Measurements from ENCODE around the gene NUMA1.

NUMA1 gene, protein sequence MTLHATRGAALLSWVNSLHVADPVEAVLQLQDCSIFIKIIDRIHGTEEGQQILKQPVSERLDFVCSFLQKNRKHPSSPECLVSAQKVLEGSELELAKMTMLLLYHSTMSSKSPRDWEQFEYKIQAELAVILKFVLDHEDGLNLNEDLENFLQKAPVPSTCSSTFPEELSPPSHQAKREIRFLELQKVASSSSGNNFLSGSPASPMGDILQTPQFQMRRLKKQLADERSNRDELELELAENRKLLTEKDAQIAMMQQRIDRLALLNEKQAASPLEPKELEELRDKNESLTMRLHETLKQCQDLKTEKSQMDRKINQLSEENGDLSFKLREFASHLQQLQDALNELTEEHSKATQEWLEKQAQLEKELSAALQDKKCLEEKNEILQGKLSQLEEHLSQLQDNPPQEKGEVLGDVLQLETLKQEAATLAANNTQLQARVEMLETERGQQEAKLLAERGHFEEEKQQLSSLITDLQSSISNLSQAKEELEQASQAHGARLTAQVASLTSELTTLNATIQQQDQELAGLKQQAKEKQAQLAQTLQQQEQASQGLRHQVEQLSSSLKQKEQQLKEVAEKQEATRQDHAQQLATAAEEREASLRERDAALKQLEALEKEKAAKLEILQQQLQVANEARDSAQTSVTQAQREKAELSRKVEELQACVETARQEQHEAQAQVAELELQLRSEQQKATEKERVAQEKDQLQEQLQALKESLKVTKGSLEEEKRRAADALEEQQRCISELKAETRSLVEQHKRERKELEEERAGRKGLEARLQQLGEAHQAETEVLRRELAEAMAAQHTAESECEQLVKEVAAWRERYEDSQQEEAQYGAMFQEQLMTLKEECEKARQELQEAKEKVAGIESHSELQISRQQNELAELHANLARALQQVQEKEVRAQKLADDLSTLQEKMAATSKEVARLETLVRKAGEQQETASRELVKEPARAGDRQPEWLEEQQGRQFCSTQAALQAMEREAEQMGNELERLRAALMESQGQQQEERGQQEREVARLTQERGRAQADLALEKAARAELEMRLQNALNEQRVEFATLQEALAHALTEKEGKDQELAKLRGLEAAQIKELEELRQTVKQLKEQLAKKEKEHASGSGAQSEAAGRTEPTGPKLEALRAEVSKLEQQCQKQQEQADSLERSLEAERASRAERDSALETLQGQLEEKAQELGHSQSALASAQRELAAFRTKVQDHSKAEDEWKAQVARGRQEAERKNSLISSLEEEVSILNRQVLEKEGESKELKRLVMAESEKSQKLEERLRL (N-terminal part only)

DNA sequence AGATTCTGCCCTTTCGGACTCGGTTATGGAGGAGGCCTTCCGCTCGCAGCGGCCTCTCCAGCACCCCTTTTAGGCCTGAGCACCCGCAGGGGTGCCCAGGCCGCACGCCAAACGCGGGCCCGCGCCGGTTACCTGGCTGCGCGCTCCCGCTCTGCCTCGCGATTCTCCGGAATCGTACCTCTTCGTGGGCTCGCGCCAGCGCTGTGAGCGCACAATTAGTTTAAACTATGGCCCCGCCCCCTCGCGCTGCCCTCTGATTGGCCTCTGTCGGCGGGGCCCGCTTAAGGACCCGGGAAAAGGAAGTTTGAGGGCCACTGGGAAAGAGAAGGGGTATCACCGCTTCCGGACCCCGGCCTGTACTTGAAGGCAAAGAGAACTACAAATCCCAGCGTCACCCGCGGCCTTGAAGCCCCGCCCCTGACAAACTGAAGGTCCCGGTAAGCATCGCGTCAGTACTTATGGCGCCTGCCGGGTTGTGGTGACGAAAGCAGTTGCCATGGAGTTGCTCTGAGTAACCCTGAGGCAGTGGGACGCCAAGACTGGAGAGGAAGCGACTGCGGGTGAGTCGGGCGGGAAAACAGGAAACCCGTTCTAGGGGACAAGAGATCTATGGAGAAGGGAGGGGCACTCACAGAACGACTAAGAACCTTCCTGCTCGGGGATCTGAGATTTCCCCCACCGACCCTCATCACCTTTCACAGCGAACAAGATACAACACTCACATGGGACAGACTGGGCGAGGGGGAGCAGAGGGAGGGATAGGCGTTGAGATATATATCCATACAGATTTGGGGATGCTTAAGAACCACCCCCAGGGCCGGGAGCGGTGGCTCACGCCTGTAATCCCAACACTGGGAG lies at the start of gene NUMA1, which contains the start of gene LRRC51:
TSS of gene NUMA1 (minus strand) at position 217 of the 858 bp plus-strand sequence. CDS start 44,599 bp downstream, outside the sequence.
TSS of gene LRRC51 (plus strand) at position 525 of the 858 bp plus-strand sequence. CDS start 8,234 bp downstream, outside the sequence.
- peak; percentile 96 to 100 for DNase-seq

DNA sequence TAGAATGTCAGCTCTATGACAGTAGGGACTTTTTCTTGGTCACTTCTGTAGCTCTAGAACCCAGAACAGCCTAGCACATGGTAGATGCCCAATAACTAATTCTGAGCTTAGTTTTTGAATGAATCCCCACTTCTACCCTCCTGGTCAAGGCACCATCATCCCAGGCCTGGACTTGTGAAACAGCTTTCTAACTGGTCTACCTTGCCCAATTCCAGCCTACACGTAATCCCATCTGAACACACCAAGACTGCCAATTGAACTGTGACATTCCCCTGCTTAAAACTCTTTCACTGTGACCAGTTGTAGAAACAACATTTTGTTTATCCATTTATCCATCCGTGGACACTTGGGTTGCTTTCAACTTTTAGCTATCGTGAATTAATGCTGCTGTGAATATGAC lies 49.0 kb upstream of the NUMA1 start:
- DNase-seq = no peak

DNA sequence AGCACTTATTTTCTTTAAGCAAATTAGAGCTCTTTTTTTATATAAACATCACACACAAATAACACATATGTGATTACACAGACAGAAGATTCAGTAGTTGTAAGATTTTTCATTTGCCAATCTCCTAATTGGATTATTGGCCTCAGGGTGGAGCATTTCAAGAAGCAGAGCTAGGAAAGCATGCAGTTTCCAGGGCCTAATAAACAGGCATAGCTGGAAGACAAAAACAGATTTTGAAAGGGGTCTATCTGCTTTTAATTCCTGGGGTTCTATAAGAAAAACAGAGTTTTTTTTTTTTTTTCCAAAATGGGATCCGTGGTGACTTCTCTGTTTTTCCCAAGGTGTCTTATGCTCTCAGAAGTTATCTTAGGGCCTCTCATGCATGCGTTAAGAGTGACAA lies 47.6 kb upstream of the NUMA1 start:
- DNase-seq = no peak

DNA sequence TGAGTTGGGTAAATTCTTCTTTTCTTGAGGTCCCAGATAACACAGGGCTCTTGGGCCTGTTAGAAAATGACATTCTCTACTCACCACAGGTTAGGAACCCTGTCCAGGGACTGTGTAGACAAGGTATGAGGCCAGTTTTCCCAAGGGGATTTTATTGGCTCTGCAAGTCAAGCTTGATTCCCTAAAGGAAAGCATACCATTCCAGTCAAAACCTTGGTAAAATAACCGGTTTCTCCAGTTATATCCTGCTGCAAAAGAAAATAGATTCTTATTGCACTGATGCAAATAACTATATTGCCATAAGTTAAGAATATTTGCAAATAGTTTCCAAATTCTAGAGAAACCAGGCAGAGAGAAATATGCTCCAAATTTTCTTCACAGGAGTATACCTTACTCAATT lies 45.6 kb upstream of the NUMA1 start:
- no peak for DNase-seq

DNA sequence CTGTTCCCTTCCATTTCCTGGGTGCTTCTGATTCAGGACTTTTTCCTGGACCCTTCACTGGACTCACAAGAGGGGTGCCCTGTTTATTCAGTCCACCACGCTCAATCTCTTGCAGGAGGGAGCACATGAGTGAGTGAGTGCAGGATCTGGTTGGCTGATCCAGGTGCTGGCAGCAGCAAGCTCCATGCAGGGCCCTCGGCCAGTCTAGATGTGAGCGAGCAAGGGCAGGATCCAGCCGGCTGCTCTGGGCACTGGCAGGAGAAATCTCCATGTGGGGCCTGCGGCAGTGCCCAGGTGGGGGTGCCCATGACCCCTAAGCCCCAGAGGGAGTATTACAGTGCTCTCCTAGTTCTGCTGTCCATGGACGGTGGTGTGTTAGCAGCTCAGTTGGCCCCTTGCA lies 43.7 kb upstream of the NUMA1 start:
- no peak for DNase-seq

DNA sequence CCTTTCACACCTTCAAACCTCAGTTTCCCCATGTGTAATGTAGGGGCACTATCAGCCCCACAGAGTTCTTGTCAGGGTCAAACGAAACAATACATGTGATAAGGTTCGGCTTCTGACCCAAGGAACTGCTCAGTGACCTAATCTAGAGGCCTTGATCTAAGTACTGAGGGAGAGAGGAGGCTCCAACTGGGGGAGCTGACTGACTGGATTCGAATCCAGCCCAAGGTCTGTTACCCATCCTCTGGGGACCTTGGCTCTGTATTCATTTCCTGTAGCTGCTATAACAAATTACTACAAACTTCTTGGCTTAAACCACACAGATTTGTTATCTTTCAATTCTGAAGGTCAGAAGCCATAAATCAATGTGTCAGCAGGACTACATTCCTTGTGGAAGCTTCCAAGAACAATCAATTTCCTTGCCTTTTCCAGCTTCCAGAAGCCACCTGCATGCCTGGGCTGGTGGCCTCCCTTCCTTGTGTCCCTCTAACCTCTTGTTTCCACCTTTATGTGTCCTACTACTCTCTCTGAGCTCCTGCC lies 42.8 kb upstream of the NUMA1 start:
- no peak for DNase-seq

DNA sequence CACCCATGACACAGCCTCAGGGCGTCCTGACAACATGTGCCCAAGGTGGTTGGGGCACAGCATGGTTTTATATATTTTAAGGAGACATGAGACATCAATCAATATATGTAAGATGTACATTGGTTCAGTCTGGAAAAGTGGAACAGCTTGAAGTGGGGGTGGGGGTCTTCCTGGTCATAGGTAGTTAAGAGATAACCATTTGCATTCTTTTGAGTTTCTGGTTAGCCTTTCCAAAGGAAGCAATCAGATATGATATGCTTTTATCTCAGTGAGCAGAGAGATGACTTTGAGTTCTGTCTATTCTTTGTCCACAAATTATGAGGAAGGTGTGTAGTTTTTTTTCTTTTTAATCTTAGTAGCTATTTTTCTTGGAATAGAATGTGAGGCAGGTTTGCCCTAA lies 42.3 kb upstream of the NUMA1 start:
- no peak for DNase-seq

DNA sequence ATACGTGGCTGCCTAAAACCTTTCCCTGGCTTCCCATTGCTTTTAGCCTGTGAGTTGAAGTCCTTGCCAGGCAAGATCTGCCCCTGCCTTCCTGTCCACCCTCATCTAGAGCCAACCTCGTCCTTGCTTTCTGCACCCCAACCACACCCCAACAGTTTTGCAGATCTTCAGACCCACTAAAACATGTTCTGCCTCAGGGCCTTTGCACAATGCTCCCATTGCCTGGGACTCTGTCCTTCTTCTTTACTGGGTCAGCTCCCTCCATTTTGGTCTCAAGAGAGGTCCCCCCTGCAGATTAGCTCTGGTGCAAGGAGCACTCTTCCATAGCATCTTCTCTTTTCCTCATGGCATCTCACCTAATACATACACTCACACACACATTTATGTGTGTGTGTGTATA lies 40.6 kb upstream of the NUMA1 start:
- no peak for DNase-seq

DNA sequence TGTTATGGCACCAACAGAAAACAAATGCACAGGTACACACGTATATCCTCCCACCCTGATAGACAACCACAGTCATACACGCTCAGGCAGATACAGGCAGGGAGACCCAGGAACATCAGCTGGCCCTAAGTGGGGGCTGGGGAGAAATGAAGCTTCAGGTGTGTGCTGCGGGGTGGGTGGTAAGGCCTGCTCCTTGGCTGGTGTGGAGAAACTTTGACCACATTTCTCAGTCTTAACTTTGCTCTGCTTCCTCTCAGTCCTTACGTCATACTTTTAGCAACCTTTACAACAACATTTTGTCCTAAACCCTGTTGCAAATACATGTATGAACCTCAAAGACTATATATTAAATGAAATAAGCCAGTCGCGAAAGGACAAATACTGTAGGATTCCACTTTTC lies 38.9 kb upstream of the NUMA1 start:
- no peak for DNase-seq

DNA sequence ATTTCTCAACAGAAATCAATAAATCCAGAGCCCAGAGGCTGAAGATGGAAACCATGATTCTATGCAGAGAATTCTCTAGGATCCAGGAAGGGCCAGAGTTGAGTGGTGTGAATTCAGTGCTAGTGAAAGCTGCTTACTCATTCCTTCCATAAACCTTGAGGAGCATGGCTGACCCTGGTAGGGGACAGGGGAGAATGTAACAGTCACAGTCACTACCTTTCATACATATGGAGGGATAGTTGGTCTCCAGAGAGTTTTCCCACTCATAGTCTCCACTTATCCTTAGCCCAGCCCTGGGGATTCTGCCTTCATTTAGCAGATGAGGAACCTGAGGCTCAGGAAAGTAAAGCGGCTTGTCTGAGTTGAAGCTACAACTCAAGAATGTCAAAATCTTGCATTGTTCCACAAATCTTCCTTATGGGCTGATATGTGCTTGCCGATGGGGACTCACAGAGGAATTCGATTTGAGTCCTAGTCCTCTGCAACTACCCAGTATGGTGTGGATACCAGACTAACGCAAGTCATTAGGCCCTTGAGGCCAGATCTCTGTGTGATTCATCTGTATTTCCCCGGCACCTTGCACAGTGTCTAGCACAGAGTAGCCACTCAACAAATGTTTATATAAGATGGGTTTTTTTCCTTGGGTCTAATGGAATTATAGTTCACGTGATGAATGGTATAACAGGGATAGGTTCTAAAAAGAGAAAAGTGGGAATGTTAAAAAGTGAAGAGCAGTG lies 35.8 kb upstream of the NUMA1 start:
- no peak for DNase-seq

DNA sequence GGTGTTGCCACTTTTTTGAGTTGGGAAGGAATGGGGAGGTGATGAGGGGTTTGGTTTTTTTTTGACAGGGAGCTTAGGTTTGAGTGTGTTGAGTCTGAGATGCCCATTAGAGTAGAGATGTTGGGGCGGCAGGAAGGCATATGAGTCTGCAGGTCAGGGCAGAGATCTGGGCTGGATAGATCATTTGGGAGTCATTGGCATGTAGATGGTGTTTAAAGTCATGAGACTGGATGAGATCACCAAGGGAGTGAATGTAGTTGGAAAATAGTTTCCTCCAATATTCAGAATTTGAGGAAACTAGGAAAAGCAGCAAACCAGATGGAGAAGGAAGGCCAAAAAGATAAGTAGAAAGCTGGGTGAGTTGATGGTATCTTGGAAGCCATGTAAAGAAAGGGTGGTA lies 34.2 kb upstream of the NUMA1 start:
- no peak for DNase-seq

DNA sequence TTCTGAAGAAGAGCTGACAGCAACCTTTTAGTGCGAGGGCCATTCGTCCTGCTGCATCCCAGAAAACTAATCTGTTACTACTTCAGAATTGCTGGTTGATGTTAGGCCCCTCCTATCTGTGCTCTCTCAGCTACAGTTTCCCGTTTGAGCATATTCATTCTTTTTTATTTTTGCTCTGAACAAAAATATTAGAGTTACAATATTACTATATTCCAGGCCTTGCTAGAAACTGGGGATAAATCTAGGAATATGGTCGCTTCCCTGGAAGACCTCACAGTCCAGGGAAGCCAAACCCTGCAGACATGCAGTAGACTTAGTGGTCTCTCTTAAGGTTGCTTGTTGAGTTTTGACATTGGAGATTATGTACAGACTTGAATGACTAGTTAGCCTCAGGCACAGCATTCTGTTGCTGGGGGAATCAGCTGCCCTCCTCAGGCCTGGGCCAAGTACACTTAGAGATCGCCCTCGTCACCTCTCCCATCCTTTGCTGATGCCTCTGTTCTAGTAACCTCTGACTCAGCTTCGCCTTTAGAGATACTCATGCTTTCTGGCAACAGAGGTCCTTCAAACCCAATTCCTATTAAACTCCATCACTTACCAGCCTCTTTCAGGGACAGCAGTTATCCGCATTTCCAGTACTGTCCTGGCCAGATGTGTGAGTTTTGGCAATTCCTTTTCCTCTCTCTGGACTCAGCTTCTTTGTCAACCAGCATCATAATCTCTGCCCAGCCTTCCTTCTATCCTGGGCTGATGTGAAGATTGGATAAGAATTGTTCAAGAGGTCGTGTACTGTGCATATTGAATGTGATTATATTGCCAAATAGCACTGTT lies 32.9 kb upstream of the NUMA1 start:
- no peak for DNase-seq

DNA sequence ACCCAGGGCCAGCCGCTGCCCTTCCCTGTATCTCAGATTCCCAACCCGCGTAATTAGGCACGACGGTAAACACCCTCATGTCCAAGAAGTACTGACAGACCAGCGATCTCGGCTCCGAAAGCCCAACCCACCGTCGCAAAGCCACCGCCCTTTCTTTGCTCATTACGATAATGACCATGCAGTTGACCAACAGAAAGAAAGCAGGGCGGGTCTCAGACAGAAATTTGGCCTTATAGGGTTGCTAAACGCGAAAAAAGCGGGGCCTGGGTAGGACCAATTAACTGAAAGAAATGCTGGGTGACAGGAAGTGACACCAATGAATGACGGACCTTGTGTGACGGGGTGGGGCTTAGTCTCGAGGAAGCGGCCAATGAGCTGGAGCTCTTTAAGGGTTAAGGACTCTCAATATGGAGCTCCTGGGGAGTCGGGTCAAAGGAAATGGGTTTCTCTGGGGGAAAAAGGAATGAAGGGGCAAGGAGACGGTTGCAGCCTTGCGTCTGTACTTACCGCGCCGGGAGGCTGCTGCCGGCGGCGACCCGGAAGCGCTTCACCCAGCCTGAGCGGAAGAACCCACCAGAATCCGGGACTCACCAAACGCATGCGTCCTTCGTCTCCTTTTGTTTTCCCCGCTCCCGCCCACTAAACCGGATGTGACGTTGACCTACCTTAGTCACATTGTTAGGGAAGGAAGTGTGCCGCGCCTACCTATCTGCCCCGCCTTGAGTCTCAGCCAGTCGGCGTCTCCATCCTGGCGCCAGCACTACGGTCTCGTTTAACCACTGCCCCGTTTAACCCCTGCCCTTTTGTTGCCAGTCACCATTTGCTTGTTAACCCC lies 32.0 kb upstream of the NUMA1 start, which contains the start of gene ANAPC15:
TSS of gene ANAPC15 (minus strand) at position 553 of the 835 bp plus-strand sequence. CDS start 1,419 bp downstream, outside the sequence.
- DNase-seq = peak; percentile 95 to 100

DNA sequence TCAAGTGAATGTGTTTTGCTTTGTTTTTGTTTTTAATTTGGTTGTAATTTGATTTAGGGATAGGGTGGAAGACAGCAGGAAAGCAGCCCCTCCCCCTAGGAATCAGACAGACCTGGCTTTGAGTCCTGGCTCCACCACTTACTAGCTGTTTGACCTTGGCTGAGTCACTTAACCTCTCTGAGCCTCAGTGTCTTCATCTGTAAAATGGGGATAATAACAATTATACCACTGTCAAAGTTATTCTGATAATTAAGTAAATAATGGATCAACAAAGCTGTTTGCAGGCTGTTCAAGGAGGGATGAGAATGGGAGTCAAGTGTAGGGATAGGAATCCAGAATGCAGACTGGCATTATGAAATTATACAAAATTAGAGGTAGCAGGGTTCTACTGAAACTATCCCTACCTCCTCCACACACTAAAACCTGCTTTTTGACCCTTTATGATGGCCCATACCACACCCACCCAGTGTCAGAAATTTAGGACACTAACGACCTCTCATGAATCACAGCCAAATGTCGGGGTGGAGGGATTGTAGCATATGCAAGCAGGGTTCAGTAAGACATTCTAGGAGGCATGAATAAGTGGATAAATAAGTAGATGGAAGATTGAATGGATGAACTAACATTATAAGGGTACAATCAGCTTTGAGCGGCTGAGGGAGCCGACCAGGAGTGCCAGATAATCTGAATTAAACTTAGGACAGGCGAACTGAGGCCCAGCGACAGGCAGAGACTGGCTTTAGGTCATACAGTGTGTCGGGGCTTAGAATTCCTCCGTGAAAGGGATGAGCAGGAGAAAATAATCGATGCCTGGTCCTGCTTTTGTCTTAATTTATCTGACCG lies 31.2 kb upstream of the NUMA1 start:
- no peak for DNase-seq

DNA sequence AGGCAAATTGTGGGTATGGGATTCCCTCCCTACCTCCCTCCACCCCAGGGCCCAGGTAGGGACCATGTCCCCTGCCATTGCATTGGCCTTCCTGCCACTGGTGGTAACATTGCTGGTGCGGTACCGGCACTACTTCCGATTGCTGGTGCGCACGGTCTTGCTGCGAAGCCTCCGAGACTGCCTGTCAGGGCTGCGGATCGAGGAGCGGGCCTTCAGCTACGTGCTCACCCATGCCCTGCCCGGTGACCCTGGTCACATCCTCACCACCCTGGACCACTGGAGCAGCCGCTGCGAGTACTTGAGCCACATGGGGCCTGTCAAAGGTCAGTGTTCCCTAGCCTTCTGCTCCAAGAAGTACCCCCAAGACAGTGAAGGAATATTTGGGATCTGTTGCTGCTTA lies 25.5 kb upstream of the NUMA1 start, which contains the start of gene TOMT:
TSS of gene TOMT (plus strand) at position 37 of the 400 bp plus-strand sequence. CDS start at position 65, 28 bp downstream.
- no peak for DNase-seq

DNA sequence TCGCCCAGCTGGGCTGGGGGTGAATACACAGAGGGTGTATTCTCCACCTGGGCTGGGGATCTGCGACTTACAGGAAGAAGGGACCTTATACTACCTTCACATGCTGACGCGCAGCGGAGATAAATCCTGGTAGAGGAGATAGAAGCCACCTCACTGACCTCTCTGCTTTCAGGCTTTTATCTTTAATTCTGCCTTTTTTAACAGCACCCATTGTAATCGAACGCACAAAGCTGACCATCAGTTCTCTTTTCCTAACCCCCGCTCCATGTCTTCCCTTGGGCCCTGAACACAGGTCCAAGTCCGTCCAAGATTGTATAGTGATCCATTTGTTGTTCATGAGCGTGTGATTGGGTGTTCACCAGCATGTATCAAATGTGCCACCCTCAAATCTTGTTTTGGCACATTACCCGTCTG lies 23.4 kb upstream of the NUMA1 start:
- no peak for DNase-seq

DNA sequence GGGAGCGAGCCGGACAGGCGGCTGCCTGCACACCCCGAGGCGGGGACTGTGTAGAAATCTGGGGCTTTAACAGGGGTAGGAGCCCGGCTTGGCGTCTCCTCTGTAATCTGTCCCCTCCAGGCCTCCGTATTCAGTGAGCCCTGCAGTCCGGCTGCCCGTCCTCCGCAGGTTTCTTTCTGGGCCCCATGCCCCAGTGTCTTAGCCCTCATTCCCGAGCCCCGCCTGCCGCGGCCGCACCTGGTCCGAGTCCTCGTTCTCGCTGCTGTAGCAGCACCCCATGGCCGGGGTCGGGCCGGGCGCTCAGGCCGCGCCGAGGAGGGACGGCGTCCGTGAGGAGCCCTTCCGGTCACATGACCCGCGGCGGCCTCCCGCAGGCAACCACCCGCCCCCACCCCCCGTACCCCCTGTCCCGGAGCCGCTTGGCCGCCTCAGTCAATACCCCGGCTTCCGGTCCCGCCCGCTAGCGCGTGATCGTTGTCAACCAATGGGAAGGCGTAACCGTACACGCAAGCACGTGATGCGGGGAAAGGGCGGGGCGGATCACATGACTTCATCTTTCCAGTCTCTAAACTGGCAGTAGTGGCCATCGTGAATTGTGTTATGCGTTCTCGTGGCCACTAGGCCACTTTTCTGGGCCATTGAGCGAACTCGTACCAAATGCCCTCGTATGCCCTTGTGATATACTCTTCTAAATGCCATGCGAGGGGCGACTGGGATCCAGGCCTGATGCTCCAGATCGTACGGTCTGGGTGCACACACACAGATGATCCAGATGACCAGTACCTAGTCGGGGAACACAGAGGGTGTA lies 22.8 kb upstream of the NUMA1 start, which contains the start of gene LAMTOR1:
TSS of gene LAMTOR1 (minus strand) at position 352 of the 808 bp plus-strand sequence. CDS start at position 279, 73 bp downstream.
- peak; percentile 92 to 98 for DNase-seq
